22Rv1 (cell line): Measurements from ENCODE around the gene NBPF3.

Source experiments
- CTCF ChIP-seq: fragments of 450-650 bp; IDR thresholded peaks from 2 replicates; pipeline ENCODE4 v1.5.1; 2017; ENCODE audit warnings: mild to moderate bottlenecking
- ZFX ChIP-seq: fragments of 450-650 bp; IDR thresholded peaks from 2 replicates; pipeline ENCODE4 v1.6.1; 2017; ENCODE audit warnings: antibody characterized with exemption, borderline replicate concordance

GRCh38 chr1:21526441-21526840, 86.5 kb downstream of the NBPF3 start:
- no peak for TF ChIP-seq CTCF
- no peak for TF ChIP-seq ZFX
